ENCODE results near the gene GJB2. TPM values are rescaled to one million over a fixed set of nuclear protein-coding genes. Genes with fewer than 3 reads are reported as not detected.

GJB2 gene
- total and polyA plus RNA-seq, 2 of the 4 experiments (the other 2 are of a cell fraction): under 0.01 to 0.17 TPM

- intact Hi-C loops (cut with micrococcal nuclease): no loop called here
- in situ Hi-C loops (cut with MboI; ENCODE audit: low sequenced_read_pairs): no loop called here
- H3K9me1 ChIP-seq (ENCODE audit: insufficient read depth, low read length): no peaks in the 10 kb centered on the region
- H3K27me3 ChIP-seq (ENCODE audit: control insufficient read depth, insufficient read depth, low read length): peaks cover 61% of the 10 kb centered on the region
- H3K27ac ChIP-seq (ENCODE audit: insufficient read depth, low read length): no peak overlapping the region
- no peaks in the 10 kb centered on the region; the same call in 1 of the 2 replicates for H3K9me3 ChIP-seq (ENCODE audit: control insufficient read depth, insufficient read depth, low read length)
- 77% methylated on average over 3 of the region's 8 CpGs; no CpG with 5 or more reads in 1 of the 2 experiments for WGBS, 2 experiments (ENCODE audit: extremely low coverage in 2 of 2, insufficient read length in 1 of 2)
- H3K4me2 ChIP-seq (ENCODE audit: low read depth, low read length): no peak overlapping the region
- DNase-seq: no peak
- no peaks in the 10 kb centered on the region for H4K20me1 ChIP-seq (ENCODE audit: insufficient read depth, low read length)
- no peak overlapping the region for H2AK9ac ChIP-seq (replicated peaks; ENCODE audit: low read depth, low read length, poor library complexity)
- H2BK20ac ChIP-seq (ENCODE audit: low read depth, low read length): no peak overlapping the region
- no peak overlapping the region for H3K9ac ChIP-seq (ENCODE audit: low read depth, low read length)
- H2AK5ac ChIP-seq (ENCODE audit: low read depth, low read length): no peak overlapping the region
- CTCF ChIA-PET: no interaction called here
- H2AFZ ChIP-seq (replicated peaks; ENCODE audit: low read length, poor library complexity): no peak overlapping the region
- no peak for ATAC-seq (ENCODE audit: low read depth)
- H4K5ac ChIP-seq (ENCODE audit: low read depth, low read length): no peak overlapping the region
- no peak overlapping the region for H3K18ac ChIP-seq (ENCODE audit: low read depth, low read length)
- POLR2A ChIA-PET (ENCODE audit: unreplicated experiment): no interaction called here
- H3K4ac ChIP-seq (ENCODE audit: low read depth, low read length): no peak overlapping the region
- H3K4me1 ChIP-seq (ENCODE audit: control insufficient read depth, insufficient read depth, low read length): no peaks in the 10 kb centered on the region
- H4K91ac ChIP-seq (ENCODE audit: insufficient read depth, low read depth, low read length): no peak overlapping the region
- no peak overlapping the region for H4K8ac ChIP-seq (ENCODE audit: low read depth in 2 of 2, low read length in 2 of 2)
- no peak overlapping the region for H3K56ac ChIP-seq (ENCODE audit: extremely low read depth, insufficient read depth, low read length)
- no TSS peak for BruUV-seq (replicated peaks)
- H3K36me3 ChIP-seq (ENCODE audit: control insufficient read depth, insufficient read depth, low read length): no peaks in the 10 kb centered on the region
- H3K79me1 ChIP-seq (ENCODE audit: low read depth in 1 of 2, low read length in 2 of 2): no peaks in the 10 kb centered on the region
- no peak overlapping the region for H3K23ac ChIP-seq (ENCODE audit: low read depth, low read length)
- H2BK15ac ChIP-seq (ENCODE audit: low read depth, low read length): no peak overlapping the region
- no peak overlapping the region for H3K4me3 ChIP-seq (ENCODE audit: insufficient read depth, low read depth, low read length)
- dilution Hi-C loops (cut with HindIII; ENCODE audit: low sequenced_read_pairs, unreplicated experiment): no loop called here
- no peak overlapping the region for H2BK5ac ChIP-seq (ENCODE audit: low read depth, low read length, poor library complexity, severe bottlenecking)
- no peak overlapping the region for H3K14ac ChIP-seq (replicated peaks; ENCODE audit: low read depth, low read length)
- no peak for TF ChIP-seq CTCF (conservative IDR thresholded peaks at IDR 0.05; ENCODE audit: low read depth, low read length)
- TF ChIP-seq SMC3 (IDR thresholded peaks at IDR 0.05; ENCODE audit: low read depth, low read length): no peak
- no peak for TF ChIP-seq RAD21 (IDR thresholded peaks at IDR 0.05; ENCODE audit: low read length)
- TF ChIP-seq NFE2L2 (IDR thresholded peaks at IDR 0.05; ENCODE audit: low read depth, low read length): no peak
- TF ChIP-seq FOS (IDR thresholded peaks at IDR 0.05; ENCODE audit: low read depth, low read length): no peak
- TF ChIP-seq POLR2A (IDR thresholded peaks at IDR 0.05; ENCODE audit: low read depth, low read length): no peak
- no peak for TF ChIP-seq CHD1 (IDR thresholded peaks at IDR 0.05; ENCODE audit: low read depth, low read length)
- no peak for TF ChIP-seq CEBPB (IDR thresholded peaks at IDR 0.05; ENCODE audit: low read depth, low read length)
- TF ChIP-seq MAFK (IDR thresholded peaks at IDR 0.05; ENCODE audit: low read depth, low read length): no peak
- H2BK120ac ChIP-seq (ENCODE audit: low read depth, low read length): no peak overlapping the region
Measured at GRCh38 chr13:20227288-20227687, 34.5 kb upstream of the GJB2 start.
